ENCODE measurements around the gene CNTF.
"Not testable (repeated sequence)": the region's sequence is repeated elsewhere in the genome, so short reads cannot be mapped to it uniquely, and the experiment has no call there.

CNTF gene

GRCh38 chr11:58622344-58622743, at the start of gene CNTF:
Gene CNTF, plus strand, starts transcription at chr11:58622665. Its CDS starts 88 bp downstream, at chr11:58622753.
- Histone ChIP-seq H3K9me3 (ENCODE audit: control insufficient read depth in 2 of 2, low read length in 2 of 2) (no peaks in the 10 kb centered on the region), H3K9ac (ENCODE audit: low read depth in 1 of 2, low read length in 2 of 2) (no peak within 1 kb of the TSS), H3K27me3 (ENCODE audit: control insufficient read depth in 2 of 2, insufficient read depth in 2 of 2, low read length in 2 of 2) (no peaks in the 10 kb centered on the region), H3K4me1 (ENCODE audit: control insufficient read depth in 2 of 2, insufficient read depth in 2 of 2, low read length in 2 of 2) (no peaks in the 10 kb centered on the region), H3K27ac (ENCODE audit: low read depth in 2 of 2, low read length in 2 of 2) (no peak within 1 kb of the TSS), H3K4me3 (ENCODE audit: low read length in 2 of 2) (no peak within 1 kb of the TSS), H3K36me3 (ENCODE audit: control insufficient read depth in 2 of 2, insufficient read depth in 2 of 2, low read length in 2 of 2) (peaks cover 48 to 63% of the 10 kb centered on the region in 2 donors)

GRCh38 chr11:58572906-58573305, 49.6 kb upstream of the CNTF start:
- not testable (repeated sequence) for H3K27me3 ChIP-seq (ENCODE audit: control insufficient read depth in 2 of 2, insufficient read depth in 2 of 2, low read length in 2 of 2); H3K9ac ChIP-seq (ENCODE audit: low read depth in 1 of 2, low read length in 2 of 2); H3K4me3 ChIP-seq (ENCODE audit: low read length in 2 of 2); H3K9me3 ChIP-seq (ENCODE audit: control insufficient read depth in 2 of 2, low read length in 2 of 2)
- H3K36me3 ChIP-seq (ENCODE audit: control insufficient read depth in 2 of 2, insufficient read depth in 2 of 2, low read length in 2 of 2) = peaks cover 7 to 11% of the 10 kb centered on the region in 2 donors
- H3K4me1 ChIP-seq (ENCODE audit: control insufficient read depth in 2 of 2, insufficient read depth in 2 of 2, low read length in 2 of 2) = peaks cover 19 to 31% of the 10 kb centered on the region in 2 donors
- H3K27ac ChIP-seq (ENCODE audit: low read depth in 2 of 2, low read length in 2 of 2) = peak overlapping the region in 1 of 2 donors; percentile 100

- Histone ChIP-seq H3K9me3 (ENCODE audit: control insufficient read depth in 2 of 2, low read length in 2 of 2) (no peaks in the 10 kb centered on the region), H3K27ac (ENCODE audit: low read depth in 2 of 2, low read length in 2 of 2) (peak overlapping the region; percentile 70 to 100), H3K4me3 (ENCODE audit: low read length in 2 of 2) (peak overlapping the region; percentile 3 to 69), H3K27me3 (ENCODE audit: control insufficient read depth in 2 of 2, insufficient read depth in 2 of 2, low read length in 2 of 2) (no peaks in the 10 kb centered on the region), H3K36me3 (ENCODE audit: control insufficient read depth in 2 of 2, insufficient read depth in 2 of 2, low read length in 2 of 2) (peaks cover 7 to 10% of the 10 kb centered on the region in 2 donors), H3K4me1 (ENCODE audit: control insufficient read depth in 2 of 2, insufficient read depth in 2 of 2, low read length in 2 of 2) (peaks cover 19 to 31% of the 10 kb centered on the region in 2 donors), H3K9ac (ENCODE audit: low read depth in 1 of 2, low read length in 2 of 2) (no peak overlapping the region)
Observed at GRCh38 chr11:58573451-58574104, 48.9 kb upstream of the CNTF start.

- Histone ChIP-seq H3K9ac (ENCODE audit: low read depth in 1 of 2, low read length in 2 of 2) (peak overlapping the region; percentile 21 to 34), H3K9me3 (ENCODE audit: control insufficient read depth in 2 of 2, low read length in 2 of 2) (no peaks in the 10 kb centered on the region), H3K4me3 (ENCODE audit: low read length in 2 of 2) (peak overlapping the region in 1 of 2 donors; percentile 69), H3K27ac (ENCODE audit: low read depth in 2 of 2, low read length in 2 of 2) (peak overlapping the region; percentile 26 to 100), H3K4me1 (ENCODE audit: control insufficient read depth in 2 of 2, insufficient read depth in 2 of 2, low read length in 2 of 2) (peaks cover 19 to 31% of the 10 kb centered on the region in 2 donors), H3K36me3 (ENCODE audit: control insufficient read depth in 2 of 2, insufficient read depth in 2 of 2, low read length in 2 of 2) (no peaks in the 10 kb centered on the region), H3K27me3 (ENCODE audit: control insufficient read depth in 2 of 2, insufficient read depth in 2 of 2, low read length in 2 of 2) (no peaks in the 10 kb centered on the region)
Observed at GRCh38 chr11:58574881-58575280, 47.6 kb upstream of the CNTF start.

- Histone ChIP-seq H3K9ac (ENCODE audit: low read depth in 1 of 2, low read length in 2 of 2) (peak within 1 kb of the TSS; percentile 99), H3K36me3 (ENCODE audit: control insufficient read depth in 2 of 2, insufficient read depth in 2 of 2, low read length in 2 of 2) (no peaks in the 10 kb centered on the region), H3K27me3 (ENCODE audit: control insufficient read depth in 2 of 2, insufficient read depth in 2 of 2, low read length in 2 of 2) (no peaks in the 10 kb centered on the region), H3K9me3 (ENCODE audit: control insufficient read depth in 2 of 2, low read length in 2 of 2) (no peaks in the 10 kb centered on the region), H3K4me1 (ENCODE audit: control insufficient read depth in 2 of 2, insufficient read depth in 2 of 2, low read length in 2 of 2) (peaks cover 22 to 33% of the 10 kb centered on the region in 2 donors), H3K27ac (ENCODE audit: low read depth in 2 of 2, low read length in 2 of 2) (peak within 1 kb of the TSS; percentile 96 to 100), H3K4me3 (ENCODE audit: low read length in 2 of 2) (peak within 1 kb of the TSS; percentile 97 to 98)
Observed at GRCh38 chr11:58575377-58576020, 47.0 kb upstream of the CNTF start, which contains the start of gene LPXN. Gene LPXN, minus strand, starts transcription at chr11:58575856. Its CDS starts 84 bp downstream, at chr11:58575772.

- H3K36me3 ChIP-seq (ENCODE audit: control insufficient read depth in 2 of 2, insufficient read depth in 2 of 2, low read length in 2 of 2) = no peaks in the 10 kb centered on the region
- peaks cover 29 to 44% of the 10 kb centered on the region in 2 donors for H3K4me1 ChIP-seq (ENCODE audit: control insufficient read depth in 2 of 2, insufficient read depth in 2 of 2, low read length in 2 of 2)
- peak overlapping the region; percentile 97 to 98 for H3K4me3 ChIP-seq (ENCODE audit: low read length in 2 of 2)
- no peaks in the 10 kb centered on the region for H3K27me3 ChIP-seq (ENCODE audit: control insufficient read depth in 2 of 2, insufficient read depth in 2 of 2, low read length in 2 of 2)
- peak overlapping the region; percentile 96 to 100 for H3K27ac ChIP-seq (ENCODE audit: low read depth in 2 of 2, low read length in 2 of 2)
- no peaks in the 10 kb centered on the region for H3K9me3 ChIP-seq (ENCODE audit: control insufficient read depth in 2 of 2, low read length in 2 of 2)
- peak overlapping the region; percentile 99 for H3K9ac ChIP-seq (ENCODE audit: low read depth in 1 of 2, low read length in 2 of 2)
Observed at GRCh38 chr11:58576887-58577471, 45.5 kb upstream of the CNTF start.

GRCh38 chr11:58577555-58578135, 44.8 kb upstream of the CNTF start:
- peak overlapping the region; percentile 96 to 100 for H3K27ac ChIP-seq (ENCODE audit: low read depth in 2 of 2, low read length in 2 of 2)
- H3K4me1 ChIP-seq (ENCODE audit: control insufficient read depth in 2 of 2, insufficient read depth in 2 of 2, low read length in 2 of 2) = peaks cover 30 to 49% of the 10 kb centered on the region in 2 donors
- no peaks in the 10 kb centered on the region for H3K36me3 ChIP-seq (ENCODE audit: control insufficient read depth in 2 of 2, insufficient read depth in 2 of 2, low read length in 2 of 2)
- H3K9me3 ChIP-seq (ENCODE audit: control insufficient read depth in 2 of 2, low read length in 2 of 2) = no peaks in the 10 kb centered on the region
- peak overlapping the region; percentile 97 to 98 for H3K4me3 ChIP-seq (ENCODE audit: low read length in 2 of 2)
- H3K9ac ChIP-seq (ENCODE audit: low read depth in 1 of 2, low read length in 2 of 2) = peak overlapping the region; percentile 99
- no peaks in the 10 kb centered on the region for H3K27me3 ChIP-seq (ENCODE audit: control insufficient read depth in 2 of 2, insufficient read depth in 2 of 2, low read length in 2 of 2)

GRCh38 chr11:58578136-58578634, 44.3 kb upstream of the CNTF start:
- Histone ChIP-seq H3K9me3 (ENCODE audit: control insufficient read depth in 2 of 2, low read length in 2 of 2) (no peaks in the 10 kb centered on the region), H3K4me3 (ENCODE audit: low read length in 2 of 2) (peak overlapping the region; percentile 97 to 98), H3K36me3 (ENCODE audit: control insufficient read depth in 2 of 2, insufficient read depth in 2 of 2, low read length in 2 of 2) (no peaks in the 10 kb centered on the region), H3K4me1 (ENCODE audit: control insufficient read depth in 2 of 2, insufficient read depth in 2 of 2, low read length in 2 of 2) (peaks cover 33 to 54% of the 10 kb centered on the region in 2 donors), H3K27me3 (ENCODE audit: control insufficient read depth in 2 of 2, insufficient read depth in 2 of 2, low read length in 2 of 2) (no peaks in the 10 kb centered on the region), H3K27ac (ENCODE audit: low read depth in 2 of 2, low read length in 2 of 2) (peak overlapping the region; percentile 96 to 100), H3K9ac (ENCODE audit: low read depth in 1 of 2, low read length in 2 of 2) (peak overlapping the region; percentile 99)

- peak within 1 kb of the TSS; percentile 99 for H3K9ac ChIP-seq (ENCODE audit: low read depth in 1 of 2, low read length in 2 of 2)
- H3K4me3 ChIP-seq (ENCODE audit: low read length in 2 of 2) = peak within 1 kb of the TSS; percentile 98 to 100
- no peaks in the 10 kb centered on the region for H3K27me3 ChIP-seq (ENCODE audit: control insufficient read depth in 2 of 2, insufficient read depth in 2 of 2, low read length in 2 of 2)
- no peaks in the 10 kb centered on the region for H3K9me3 ChIP-seq (ENCODE audit: control insufficient read depth in 2 of 2, low read length in 2 of 2)
- H3K36me3 ChIP-seq (ENCODE audit: control insufficient read depth in 2 of 2, insufficient read depth in 2 of 2, low read length in 2 of 2) = no peaks in the 10 kb centered on the region
- H3K27ac ChIP-seq (ENCODE audit: low read depth in 2 of 2, low read length in 2 of 2) = peak within 1 kb of the TSS; percentile 99 to 100
- peaks cover 35 to 50% of the 10 kb centered on the region in 2 donors for H3K4me1 ChIP-seq (ENCODE audit: control insufficient read depth in 2 of 2, insufficient read depth in 2 of 2, low read length in 2 of 2)
Observed at GRCh38 chr11:58578635-58579191, 43.8 kb upstream of the CNTF start, which contains the start of gene ZFP91. Gene ZFP91, plus strand, starts transcription at chr11:58579063. Its CDS starts 219 bp downstream, at chr11:58579282.
